ENCODE data around the gene ARHGEF19. TPM values are rescaled to one million over a fixed set of nuclear protein-coding genes. Genes with fewer than 3 reads are reported as not detected.
"Not testable (repeated sequence)": the region's sequence is repeated elsewhere in the genome, so short reads cannot be mapped to it uniquely, and the experiment has no call there.

ARHGEF19 gene
- total RNA-seq, 2 experiments from 2014 or later, result 5.7 to 6.0 TPM

- POLR2A ChIA-PET, result no interaction called here
- CTCF ChIA-PET, result interaction anchor here (0.5 kb wide), 1 partner anchor 384 kb away, joined by 3 read pairs; no protein-coding TSS in a partner anchor
These were observed 37.4 kb downstream of the ARHGEF19 start for GRCh38 chr1:16174886-16175598.

GRCh38 chr1:16174261-16174868, 38.1 kb downstream of the ARHGEF19 start:
- ChIA-PET CTCF (no interaction called here), POLR2A (no interaction called here)

GRCh38 chr1:16173447-16174260, 38.8 kb downstream of the ARHGEF19 start:
- CTCF ChIA-PET, result no interaction called here
- POLR2A ChIA-PET, result no interaction called here

GRCh38 chr1:16172964-16173446, 39.4 kb downstream of the ARHGEF19 start:
- ChIA-PET CTCF (interaction anchor here (0.7 kb wide), 2 partner anchors 104 to 176 kb away, joined by 3 to 5 read pairs; no protein-coding TSS in a partner anchor), POLR2A (no interaction called here)

- ChIA-PET POLR2A (no interaction called here), CTCF (interaction anchor here (0.6 to 0.7 kb wide), 3 partner anchors 18 to 175 kb away, joined by 3 to 5 read pairs (median 3); no protein-coding TSS in a partner anchor)
These were observed 40.1 kb downstream of the ARHGEF19 start for GRCh38 chr1:16172218-16172830.

GRCh38 chr1:16171314-16172151, 40.9 kb downstream of the ARHGEF19 start:
- ChIA-PET POLR2A (no interaction called here), CTCF (interaction anchor here (0.6 kb wide), 1 partner anchor 17 kb away, joined by 3 read pairs; no protein-coding TSS in a partner anchor)

- POLR2A ChIA-PET, result no interaction called here
- CTCF ChIA-PET, result no interaction called here
These were observed 42.2 kb downstream of the ARHGEF19 start for GRCh38 chr1:16170283-16170673.

- ChIA-PET POLR2A (no interaction called here), CTCF (interaction anchor here (0.6 to 1.3 kb wide), 3 partner anchors 70 to 90 kb away, joined by 3 to 5 read pairs (median 4); no protein-coding TSS in a partner anchor)
These were observed 43.7 kb downstream of the ARHGEF19 start for GRCh38 chr1:16168622-16169360.

GRCh38 chr1:16168144-16168495, 44.3 kb downstream of the ARHGEF19 start:
- POLR2A ChIA-PET, result not testable (repeated sequence)
- CTCF ChIA-PET, result interaction anchor here (0.6 to 1.3 kb wide), 3 partner anchors 71 to 89 kb away, joined by 3 to 5 read pairs (median 4); no protein-coding TSS in a partner anchor

- CTCF ChIA-PET, result no interaction called here
- POLR2A ChIA-PET, result interaction anchor here (0.7 kb wide), 1 partner anchor 334 kb away, joined by 4 read pairs; no protein-coding TSS in a partner anchor
These were observed 44.9 kb downstream of the ARHGEF19 start for GRCh38 chr1:16167331-16168143.

GRCh38 chr1:16166117-16166516, 46.3 kb downstream of the ARHGEF19 start:
- ChIA-PET POLR2A (no interaction called here), CTCF (interaction anchor here (0.6 to 1.4 kb wide), 3 partner anchors 40 to 86 kb away, joined by 3 to 4 read pairs (median 3); no protein-coding TSS in a partner anchor)

GRCh38 chr1:16165548-16165947, 46.9 kb downstream of the ARHGEF19 start:
- CTCF ChIA-PET, result interaction anchor here (1.2 to 1.4 kb wide), 3 partner anchors 83 to 86 kb away, joined by 3 to 4 read pairs (median 3); no protein-coding TSS in a partner anchor
- POLR2A ChIA-PET, result no interaction called here

- CTCF ChIA-PET, result interaction anchor here (1.3 kb wide), 1 partner anchor 86 kb away, joined by 3 read pairs; no protein-coding TSS in a partner anchor
- POLR2A ChIA-PET, result no interaction called here
These were observed 47.4 kb downstream of the ARHGEF19 start for GRCh38 chr1:16165073-16165364.

- CTCF ChIA-PET, result interaction anchor here (1.3 kb wide), 1 partner anchor 85 kb away, joined by 3 read pairs; no protein-coding TSS in a partner anchor
- POLR2A ChIA-PET, result no interaction called here
These were observed 48.0 kb downstream of the ARHGEF19 start for GRCh38 chr1:16164213-16165072.

- CTCF ChIA-PET, result interaction anchor here (2.8 kb wide), 1 partner anchor 85 kb away, joined by 13 read pairs; no protein-coding TSS in a partner anchor
- POLR2A ChIA-PET, result not testable (repeated sequence)
These were observed 48.7 kb downstream of the ARHGEF19 start for GRCh38 chr1:16163608-16164212.

All from activated CD8-positive, alpha-beta memory T cell treated with anti-CD3 and anti-CD28 coated beads for 36 hours (primary cell).